ENCODE results near the gene SH3BGR. TPM values are rescaled to one million over a fixed set of nuclear protein-coding genes. Genes with fewer than 3 reads are reported as not detected.
"Not testable (repeated sequence)": the region's sequence is repeated elsewhere in the genome, so short reads cannot be mapped to it uniquely, and the experiment has no call there.

Gene SH3BGR
- total RNA-seq (1 to 10 TPM in 4 of 5 experiments, under 1 TPM in 1; 0.94 to 3.5 (median 1.6) TPM), polyA plus RNA-seq (1 to 10 TPM; 1.7 to 3.7 TPM), total RNA-seq (not detected)

DNA sequence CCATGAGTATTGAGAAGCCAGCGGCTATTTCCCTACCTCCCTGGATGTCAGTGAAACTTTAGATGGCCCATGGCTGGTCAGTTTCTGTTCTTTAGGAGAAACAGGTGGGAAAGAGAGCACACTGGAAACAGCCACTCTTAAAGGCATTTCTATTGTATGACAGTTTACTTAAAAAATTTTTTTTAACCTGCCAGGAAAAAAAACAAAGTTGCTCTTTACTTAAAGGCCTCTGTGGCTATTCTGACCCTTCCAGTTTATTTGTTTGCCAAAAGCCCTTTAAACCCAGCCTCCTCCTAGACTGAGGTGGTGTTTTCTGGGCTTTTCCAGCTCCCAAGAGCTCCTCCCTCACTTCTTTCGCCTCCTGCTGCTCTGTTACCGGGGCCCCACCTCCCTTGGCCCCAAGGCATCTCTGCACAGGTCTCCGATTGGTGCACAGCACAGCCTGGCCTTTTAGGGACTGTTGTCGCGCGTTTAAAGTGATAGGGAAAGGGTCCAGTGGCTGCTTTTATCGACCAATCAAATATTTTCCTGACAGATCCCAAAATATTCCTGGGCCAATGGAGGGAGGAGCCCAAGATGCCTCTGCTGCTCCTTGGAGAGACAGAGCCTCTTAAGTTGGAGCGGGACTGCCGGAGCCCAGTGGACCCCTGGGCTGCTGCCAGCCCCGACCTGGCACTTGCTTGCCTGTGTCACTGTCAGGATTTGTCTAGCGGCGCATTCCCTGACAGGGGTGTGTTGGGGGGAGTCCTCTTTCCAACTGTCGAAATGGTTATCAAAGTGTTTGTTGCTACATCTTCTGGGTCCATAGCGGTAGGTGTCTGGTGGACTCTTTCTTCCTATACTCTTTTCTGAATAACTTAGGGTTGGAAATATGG lies at the start of gene SH3BGR:
Gene SH3BGR (plus strand): TSS at position 639 of the 875 bp plus-strand sequence. CDS start 127 bp downstream, at position 766.
- Mint-ChIP-seq H3K27ac (no peak within 1 kb of the TSS), H3K27me3 (peaks cover 0 to 23% (median 0%) of the 10 kb centered on the region in 5 donors), H3K4me1 (peaks cover 0 to 2% (median 0%) of the 10 kb centered on the region in 7 donors), H3K9me3 (peaks cover 0 to 2% (median 0%) of the 10 kb centered on the region in 11 donors), H3K4me3 (no peak within 1 kb of the TSS), H3K36me3 (no peaks in the 10 kb centered on the region)
- ChIA-PET POLR2A (no interaction called here), CTCF (interaction anchor here (0.7 kb wide), 1 partner anchor 67 kb away, joined by 3 read pairs; no protein-coding TSS in a partner anchor)
- ATAC-seq (no peak), DNase-seq (no peak)
- Histone ChIP-seq H3K36me3 (ENCODE audit: control insufficient read depth in 2 of 3, insufficient read depth in 3 of 3, low read length in 3 of 3) (no peaks in the 10 kb centered on the region), H3K9me3 (ENCODE audit: control insufficient read depth in 2 of 3, low read length in 3 of 3) (no peaks in the 10 kb centered on the region), H3K4me3 (ENCODE audit: low read length) (no peak within 1 kb of the TSS), H3K27me3 (ENCODE audit: control insufficient read depth in 2 of 2, insufficient read depth in 2 of 2, low read length in 2 of 2) (no peaks in the 10 kb centered on the region), H3K4me1 (ENCODE audit: control insufficient read depth in 2 of 2, insufficient read depth in 2 of 2, low read length in 2 of 2) (no peaks in the 10 kb centered on the region), H3K27ac (ENCODE audit: low read depth, low read length) (no peak within 1 kb of the TSS)
- intact Hi-C loops (cut with micrococcal nuclease) = no loop called here

DNA sequence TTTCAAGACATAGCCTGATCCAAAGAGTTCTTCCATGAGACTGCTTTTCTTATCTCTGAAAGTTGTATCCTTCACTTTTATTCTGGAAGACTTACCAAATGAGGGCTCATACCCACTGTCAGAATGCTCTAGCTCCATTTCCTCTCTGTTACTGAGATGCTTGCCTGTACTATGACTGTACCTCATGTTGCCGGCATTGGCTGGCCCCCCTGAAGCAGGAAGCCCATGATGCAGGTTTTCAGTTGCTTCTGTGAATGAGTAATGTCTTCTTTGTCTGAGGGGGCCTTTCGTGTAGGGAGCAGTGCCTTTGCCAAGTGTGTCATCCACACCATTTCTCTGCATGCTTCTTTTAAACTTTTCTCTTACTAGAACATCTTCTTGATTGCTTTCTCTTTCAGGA lies 45.7 kb upstream of the SH3BGR start:
- Mint-ChIP-seq H3K27ac (no peak overlapping the region), H3K36me3 (peaks cover 11 to 38% (median 30%) of the 10 kb centered on the region in 5 donors), H3K4me3 (no peak overlapping the region), H3K4me1 (peaks cover 0 to 4% (median 0%) of the 10 kb centered on the region in 7 donors), H3K27me3 (no peaks in the 10 kb centered on the region), H3K9me3 (peaks cover 0 to 15% (median 3%) of the 10 kb centered on the region in 11 donors)
- POLR2A ChIA-PET = no interaction called here
- DNase-seq = no peak
- H3K4me1 ChIP-seq (ENCODE audit: control insufficient read depth in 2 of 2, insufficient read depth in 2 of 2, low read length in 2 of 2) = no peaks in the 10 kb centered on the region
- intact Hi-C loops (cut with micrococcal nuclease) = no loop called here
- no peaks in the 10 kb centered on the region for H3K9me3 ChIP-seq (ENCODE audit: control insufficient read depth in 2 of 3, low read length in 3 of 3)
- no peak overlapping the region for H3K27ac ChIP-seq (ENCODE audit: low read depth, low read length)
- peaks cover 0 to 23% (median 0%) of the 10 kb centered on the region in 3 experiments for H3K36me3 ChIP-seq (ENCODE audit: control insufficient read depth in 2 of 3, insufficient read depth in 3 of 3, low read length in 3 of 3)
- no peaks in the 10 kb centered on the region for H3K27me3 ChIP-seq (ENCODE audit: control insufficient read depth in 2 of 2, insufficient read depth in 2 of 2, low read length in 2 of 2)
- no peak overlapping the region for H3K4me3 ChIP-seq (ENCODE audit: low read length)
- ATAC-seq = no peak
- CTCF ChIA-PET = no interaction called here

DNA sequence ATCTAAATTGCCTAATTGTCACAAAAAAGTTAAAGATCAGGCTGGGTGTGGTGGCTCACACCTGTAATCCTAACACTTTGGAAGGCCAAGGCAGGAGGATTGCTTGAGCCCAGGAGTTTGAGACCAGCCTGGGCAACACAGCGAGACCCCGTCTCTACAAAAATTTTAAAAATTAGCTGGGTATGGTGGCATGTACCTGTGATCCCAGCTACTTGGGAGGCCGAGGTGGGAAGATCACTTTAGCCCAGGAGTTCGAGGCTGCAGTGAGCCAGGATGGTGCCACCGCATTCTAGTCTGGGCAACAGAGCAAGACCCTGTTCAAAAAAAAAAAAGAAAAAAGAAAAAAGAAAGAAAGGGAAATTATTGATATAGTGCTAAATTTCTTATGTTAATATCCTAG lies 32.6 kb upstream of the SH3BGR start:
- H3K4me1 Mint-ChIP-seq; H3K27me3 Mint-ChIP-seq; H3K9me3 ChIP-seq (ENCODE audit: control insufficient read depth in 2 of 3, low read length in 3 of 3); intact Hi-C loops (cut with micrococcal nuclease); H3K36me3 Mint-ChIP-seq; H3K4me3 ChIP-seq (ENCODE audit: low read length); H3K36me3 ChIP-seq (ENCODE audit: control insufficient read depth in 2 of 3, insufficient read depth in 3 of 3, low read length in 3 of 3); H3K4me1 ChIP-seq (ENCODE audit: control insufficient read depth in 2 of 2, insufficient read depth in 2 of 2, low read length in 2 of 2); POLR2A ChIA-PET; H3K9me3 Mint-ChIP-seq; H3K27ac Mint-ChIP-seq; ATAC-seq; H3K27me3 ChIP-seq (ENCODE audit: control insufficient read depth in 2 of 2, insufficient read depth in 2 of 2, low read length in 2 of 2); H3K4me3 Mint-ChIP-seq; H3K27ac ChIP-seq (ENCODE audit: low read depth, low read length); CTCF ChIA-PET; DNase-seq: not testable (repeated sequence)

DNA sequence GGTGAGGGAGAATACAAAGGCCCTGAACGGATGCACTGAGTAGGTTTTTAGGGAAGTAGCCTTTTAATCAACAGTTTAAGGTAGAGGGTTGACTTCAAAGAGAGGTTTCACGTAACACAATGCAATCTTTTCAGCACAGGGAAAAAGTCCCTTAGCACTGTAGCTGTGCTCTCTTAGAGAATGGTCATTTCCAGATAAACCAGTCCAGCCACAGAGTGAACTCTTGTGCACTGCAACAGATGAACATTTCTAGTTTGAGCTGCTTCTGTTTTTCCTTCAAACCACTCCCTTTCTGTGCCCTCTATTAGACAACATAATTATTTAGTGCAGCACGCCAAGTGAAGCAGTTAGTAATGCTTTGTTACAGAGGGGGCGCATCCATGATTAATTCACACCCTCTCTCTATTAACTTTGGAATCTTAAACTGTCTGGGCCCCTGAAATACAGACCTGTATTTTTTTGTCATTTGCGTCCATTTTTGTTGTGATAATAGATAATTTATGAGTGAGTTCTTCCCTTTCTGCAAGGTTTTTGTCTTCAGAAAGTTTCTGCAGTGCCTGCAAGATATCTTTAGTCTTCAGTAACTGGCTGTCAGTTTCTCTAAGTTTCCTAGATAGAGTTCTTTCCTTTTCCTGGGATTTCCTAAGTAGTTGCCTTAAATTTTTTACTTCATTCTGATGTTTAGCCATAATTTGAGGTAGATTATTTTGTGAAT lies 29.1 kb upstream of the SH3BGR start:
- H3K9me3 ChIP-seq (ENCODE audit: control insufficient read depth in 2 of 3, low read length in 3 of 3) = no peaks in the 10 kb centered on the region
- no peaks in the 10 kb centered on the region for H3K36me3 ChIP-seq (ENCODE audit: control insufficient read depth in 2 of 3, insufficient read depth in 3 of 3, low read length in 3 of 3)
- H3K4me1 ChIP-seq (ENCODE audit: control insufficient read depth in 2 of 2, insufficient read depth in 2 of 2, low read length in 2 of 2) = no peaks in the 10 kb centered on the region
- no peaks in the 10 kb centered on the region for H3K27me3 ChIP-seq (ENCODE audit: control insufficient read depth in 2 of 2, insufficient read depth in 2 of 2, low read length in 2 of 2)
- Mint-ChIP-seq H3K36me3 (no peaks in the 10 kb centered on the region), H3K27me3 (no peaks in the 10 kb centered on the region), H3K27ac (no peak overlapping the region), H3K4me3 (no peak overlapping the region), H3K9me3 (no peaks in the 10 kb centered on the region), H3K4me1 (no peaks in the 10 kb centered on the region)
- ChIA-PET CTCF (no interaction called here), POLR2A (no interaction called here)
- intact Hi-C loops (cut with micrococcal nuclease) = no loop called here
- ATAC-seq (no peak), DNase-seq (no peak)
- no peak overlapping the region for H3K4me3 ChIP-seq (ENCODE audit: low read length)
- H3K27ac ChIP-seq (ENCODE audit: low read depth, low read length) = no peak overlapping the region

DNA sequence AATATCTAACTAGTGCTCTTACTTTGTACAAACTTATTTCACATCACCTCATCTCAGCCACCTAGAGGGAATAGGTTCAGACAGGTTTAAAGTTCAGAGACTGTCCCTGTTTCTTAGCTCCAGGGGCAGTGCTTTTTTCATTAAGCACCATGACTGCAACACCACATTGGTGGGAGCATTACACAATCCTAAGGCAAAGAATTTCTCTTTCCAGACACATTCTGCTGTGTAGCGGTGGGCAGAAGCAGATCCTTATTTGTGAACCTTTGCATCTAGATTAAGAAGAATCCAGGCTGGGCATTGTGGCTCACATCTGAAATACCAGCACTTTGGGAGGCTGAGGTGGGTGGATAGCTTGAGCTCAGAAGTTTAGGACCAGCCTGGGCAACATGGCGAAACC lies 22.3 kb upstream of the SH3BGR start:
- ATAC-seq (no peak), DNase-seq (no peak)
- Mint-ChIP-seq H3K36me3 (no peaks in the 10 kb centered on the region), H3K27me3 (peaks cover 5 to 22% (median 14%) of the 10 kb centered on the region in 5 donors), H3K4me3 (no peak overlapping the region), H3K27ac (no peak overlapping the region), H3K4me1 (no peaks in the 10 kb centered on the region), H3K9me3 (peaks cover 0 to 2% (median 0%) of the 10 kb centered on the region in 11 donors)
- ChIA-PET POLR2A (no interaction called here), CTCF (interaction anchor here (0.5 kb wide), 1 partner anchor 43 kb away, joined by 3 read pairs; no protein-coding TSS in a partner anchor)
- no peaks in the 10 kb centered on the region for H3K36me3 ChIP-seq (ENCODE audit: control insufficient read depth in 2 of 3, insufficient read depth in 3 of 3, low read length in 3 of 3)
- no peaks in the 10 kb centered on the region for H3K27me3 ChIP-seq (ENCODE audit: control insufficient read depth in 2 of 2, insufficient read depth in 2 of 2, low read length in 2 of 2)
- intact Hi-C loops (cut with micrococcal nuclease) = no loop called here
- no peaks in the 10 kb centered on the region for H3K9me3 ChIP-seq (ENCODE audit: control insufficient read depth in 2 of 3, low read length in 3 of 3)
- H3K4me3 ChIP-seq (ENCODE audit: low read length) = no peak overlapping the region
- H3K27ac ChIP-seq (ENCODE audit: low read depth, low read length) = no peak overlapping the region
- no peaks in the 10 kb centered on the region for H3K4me1 ChIP-seq (ENCODE audit: control insufficient read depth in 2 of 2, insufficient read depth in 2 of 2, low read length in 2 of 2)

DNA sequence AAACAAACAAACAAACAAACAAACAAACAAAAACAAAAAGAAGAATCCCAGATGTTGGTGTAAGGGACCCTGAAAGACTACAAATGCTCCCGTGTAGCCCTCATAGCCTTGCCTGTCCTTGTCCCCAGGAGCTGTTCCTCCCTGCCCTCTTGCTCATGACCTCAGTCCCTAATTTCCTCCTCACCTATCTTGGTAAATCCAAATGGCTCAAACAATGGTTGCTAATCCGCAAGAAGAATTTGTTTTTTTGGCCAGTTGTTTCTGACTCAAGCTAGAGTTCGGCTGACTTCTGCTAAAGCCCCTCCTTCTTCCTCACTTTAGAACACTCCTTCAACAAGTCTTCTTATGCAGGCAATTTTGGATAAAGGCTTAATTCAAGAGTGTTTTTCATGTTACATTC lies 21.8 kb upstream of the SH3BGR start:
- POLR2A ChIA-PET = no interaction called here
- intact Hi-C loops (cut with micrococcal nuclease) = no loop called here
- H3K27ac Mint-ChIP-seq = no peak overlapping the region
- no peaks in the 10 kb centered on the region for H3K4me1 Mint-ChIP-seq
- Histone ChIP-seq H3K36me3 (ENCODE audit: control insufficient read depth in 2 of 3, insufficient read depth in 3 of 3, low read length in 3 of 3) (no peaks in the 10 kb centered on the region), H3K4me1 (ENCODE audit: control insufficient read depth in 2 of 2, insufficient read depth in 2 of 2, low read length in 2 of 2) (no peaks in the 10 kb centered on the region), H3K27me3 (ENCODE audit: control insufficient read depth in 2 of 2, insufficient read depth in 2 of 2, low read length in 2 of 2) (no peaks in the 10 kb centered on the region), H3K4me3 (ENCODE audit: low read length) (no peak overlapping the region), H3K9me3 (ENCODE audit: control insufficient read depth in 2 of 3, low read length in 3 of 3) (no peaks in the 10 kb centered on the region), H3K27ac (ENCODE audit: low read depth, low read length) (no peak overlapping the region)
- peaks cover 0 to 2% (median 0%) of the 10 kb centered on the region in 11 donors for H3K9me3 Mint-ChIP-seq
- no peaks in the 10 kb centered on the region for H3K36me3 Mint-ChIP-seq
- no peak overlapping the region for H3K4me3 Mint-ChIP-seq
- ATAC-seq (no peak), DNase-seq (no peak)
- CTCF ChIA-PET = interaction anchor here (0.5 kb wide), 1 partner anchor 43 kb away, joined by 3 read pairs; no protein-coding TSS in a partner anchor
- H3K27me3 Mint-ChIP-seq = peaks cover 5 to 22% (median 14%) of the 10 kb centered on the region in 5 donors

Data from naive thymus-derived CD4-positive, alpha-beta T cell (primary cell).